GM19023 (cell line): ENCODE measurements around the gene RPN2.

Experiments used
- ATAC-seq: cut with Tn5 transposase; IDR thresholded peaks from one replicate; pipeline ENCODE4 v1.9.1; 2021; ENCODE audit warnings: mild to moderate bottlenecking, moderate library complexity; ENCODE audit not compliant: unreplicated experiment

The RPN2 gene

GRCh38 chr20:37288091-37288490, 109.0 kb downstream of the RPN2 start:
- no peak for ATAC-seq

GRCh38 chr20:37290158-37290810, 111.2 kb downstream of the RPN2 start:
- ATAC-seq, result no peak
